Erythroblast (primary cell): ENCODE results near the gene POLA2.

Source experiments
- GATA1 ChIP-seq: IDR thresholded peaks from 2 replicates; pipeline ENCODE4 v1.6.1; 2011; ENCODE audit warnings: low read depth, mild to moderate bottlenecking, control low read depth, low read length, moderate library complexity
- POLR2A ChIP-seq: IDR thresholded peaks from 2 replicates; pipeline ENCODE4 v1.6.1; 2011; ENCODE audit warnings: mild to moderate bottlenecking, low read length

- TF ChIP-seq POLR2A: no peak
- TF ChIP-seq GATA1: no peak
Measured at GRCh38 chr11:65321076-65321475, 59.3 kb downstream of the POLA2 start.
